Endothelial cell of umbilical vein (primary cell): Measurements from ENCODE around the gene PHACTR1. TPM values are rescaled to one million over a fixed set of nuclear protein-coding genes. Genes with fewer than 3 reads are reported as not detected.

ENCODE experiments used
- BruUV-seq: library from RNA; stranded (reverse); fragments of 400-500 nt; replicated peaks from 2 replicates; lab custom pipeline; 2021; lab: Mats Ljungman, UMichigan
- CTCF ChIA-PET: fragments of 300-600, 350-600 bp; sonication (Branson Sonifier 250); formaldehyde crosslinking; loops from one replicate; lab custom pipeline; 2021; ENCODE audit warnings: antibody characterized with exemption, inconsistent platforms; lab: Charles Lee
- POLR2A ChIA-PET: fragments of 300-600, 350-600 bp; sonication (Branson Sonifier 250); formaldehyde crosslinking; loops from one replicate; lab custom pipeline; 2021; ENCODE audit warnings: antibody characterized with exemption, inconsistent platforms; lab: Charles Lee
- DNase-seq: peaks from one replicate; pipeline ENCODE4 v3.0.0-alpha.2; 2011; ENCODE audit warnings: low read depth, low spot score
- FAIRE-seq: peaks from 2 replicates; lab custom pipeline; 2011; peaks lifted over from hg19 to GRCh38; lab: Jason Lieb, UNC
- H2AFZ ChIP-seq: 2 replicates; pipeline ENCODE4 v1.6.0; 2012; ENCODE audit warnings: low read depth, low read length, control low read depth, inconsistent platforms
- H3K27ac ChIP-seq: 2 replicates; pipeline ENCODE4 v1.5.1; 2011; ENCODE audit warnings: low read depth, mild to moderate bottlenecking, control low read depth, low read length, moderate library complexity; ENCODE audit not compliant: insufficient read depth
- H3K27me3 ChIP-seq, 2 experiments: 2 replicates each; pipeline versions ENCODE4 v1.6.0 to v1.6.1; 2011; ENCODE audit warnings: low read length in 2 of 2, mixed read lengths in 1 of 2; ENCODE audit not compliant: control insufficient read depth in 2 of 2, insufficient read depth in 2 of 2
- H3K36me3 ChIP-seq, 2 experiments: 2 replicates in 1 of 2; 3 replicates in 1 of 2; pipeline ENCODE4 v1.5.1; 2011; ENCODE audit warnings: low read length in 2 of 2, mild to moderate bottlenecking in 1 of 2, moderate library complexity in 1 of 2; ENCODE audit not compliant: control insufficient read depth in 2 of 2, insufficient read depth in 2 of 2; ENCODE audit errors: extremely low read depth in 1 of 2
- H3K4me1 ChIP-seq: 3 replicates; pipeline ENCODE4 v1.5.1; 2011; ENCODE audit warnings: mild to moderate bottlenecking, low read length; ENCODE audit not compliant: control insufficient read depth, insufficient read depth; ENCODE audit errors: extremely low read depth
- H3K4me2 ChIP-seq: 2 replicates; pipeline ENCODE4 v1.6.1; 2011; ENCODE audit warnings: low read length, control low read depth, mixed read lengths; ENCODE audit not compliant: insufficient read depth
- H3K4me3 ChIP-seq, 3 experiments: fragments of 200-600 bp in 1 of 3; sonication (generic), shearing (Covaris generic) in 1 of 3; replicated peaks in 1 of 3; 2 replicates each; pipeline ENCODE4 v1.5.1; 2011 to 2016; ENCODE audit warnings: control low read depth in 3 of 3, low read length in 3 of 3, mild to moderate bottlenecking in 2 of 3, inconsistent platforms in 1 of 3, low read depth in 1 of 3, moderate library complexity in 1 of 3; ENCODE audit not compliant: insufficient read depth in 1 of 3
- H3K79me2 ChIP-seq: 2 replicates; pipeline ENCODE4 v1.6.0; 2012; ENCODE audit warnings: low read length, inconsistent platforms; ENCODE audit not compliant: control insufficient read depth, insufficient read depth
- H3K9ac ChIP-seq: replicated peaks from 2 replicates; pipeline ENCODE3; 2011; ENCODE audit warnings: low read length, control low read depth; ENCODE audit not compliant: insufficient read depth; ENCODE audit errors: extremely low read depth
- H3K9me1 ChIP-seq: replicated peaks from 3 replicates; pipeline ENCODE4 v1.6.0; 2011; ENCODE audit warnings: mild to moderate bottlenecking, low read length; ENCODE audit not compliant: control insufficient read depth, insufficient read depth; ENCODE audit errors: extremely low read depth
- H3K9me3 ChIP-seq: replicated peaks from 2 replicates; pipeline ENCODE4 v1.5.1; 2012; ENCODE audit warnings: low read length, inconsistent platforms; ENCODE audit not compliant: control insufficient read depth, insufficient read depth
- H4K20me1 ChIP-seq: replicated peaks from 2 replicates; pipeline ENCODE3; 2011; ENCODE audit warnings: mild to moderate bottlenecking, low read length; ENCODE audit not compliant: control insufficient read depth, insufficient read depth; ENCODE audit errors: extremely low read depth
- CTCF ChIP-seq, 2 donors: IDR thresholded peaks; 1 replicate in 1 of 2; 2 replicates in 1 of 2; pipeline ENCODE4 v1.5.1; 2011; ENCODE audit warnings: low read length in 2 of 2, mild to moderate bottlenecking in 2 of 2, moderate library complexity in 2 of 2, control low read depth in 1 of 2, inconsistent platforms in 1 of 2, low read depth in 1 of 2; ENCODE audit not compliant: insufficient read depth in 1 of 2; ENCODE audit errors: extremely low read depth in 1 of 2
- EZH2 ChIP-seq: IDR thresholded peaks from 2 replicates; pipeline ENCODE4 v1.6.1; 2012; ENCODE audit warnings: borderline replicate concordance, low read depth, mild to moderate bottlenecking, moderate library complexity, low read length, inconsistent platforms; ENCODE audit not compliant: severe bottlenecking
- FOS ChIP-seq: IDR thresholded peaks from 2 replicates; pipeline ENCODE4 v1.6.1; 2011; ENCODE audit warnings: mild to moderate bottlenecking, low read length, moderate library complexity, borderline replicate concordance; ENCODE audit not compliant: insufficient read depth
- GATA2 ChIP-seq: IDR thresholded peaks from 2 replicates; pipeline ENCODE4 v1.7.0; 2011; ENCODE audit warnings: low read depth, mild to moderate bottlenecking, moderate library complexity, mixed read lengths, low read length; ENCODE audit not compliant: insufficient read length, insufficient read depth
- JUN ChIP-seq: IDR thresholded peaks from 2 replicates; pipeline ENCODE4 v1.6.1; 2011; ENCODE audit warnings: borderline replicate concordance, low read depth; ENCODE audit not compliant: insufficient read length, insufficient read depth
- MAX ChIP-seq: IDR thresholded peaks from 2 replicates; pipeline ENCODE4 v1.6.1; 2011; ENCODE audit not compliant: insufficient read depth, insufficient read length
- MYC ChIP-seq: IDR thresholded peaks from one replicate; pipeline ENCODE4 v1.6.1; 2011; ENCODE audit warnings: mild to moderate bottlenecking, low read depth, low read length
- POLR2A ChIP-seq: IDR thresholded peaks from 2 replicates; pipeline ENCODE4 v1.6.1; 2012; ENCODE audit warnings: low read depth, mild to moderate bottlenecking, control low read depth, low read length
- POLR2AphosphoS5 ChIP-seq: IDR thresholded peaks from 2 replicates; pipeline ENCODE4 v1.6.1; 2012; ENCODE audit warnings: low read depth, mild to moderate bottlenecking, control low read depth, low read length, moderate library complexity; ENCODE audit not compliant: insufficient read depth
- dilution Hi-C: fragments of 300-500 bp; cut with MboI; formaldehyde crosslinking; loops from one replicate; pipeline ENCODE4 v1.15.0; 2019; ENCODE audit warnings: low sequenced_read_pairs; ENCODE audit not compliant: extremely low pct_ligation_motif_present
- intact Hi-C: fragments of 100-400 bp; cut with micrococcal nuclease; formaldehyde crosslinking; loops from one replicate; pipeline ENCODE4 v1.10.0; 2022
- polyA plus RNA-seq, 4 experiments: library from polyadenylated mRNA; depleted of rRNA in 3 of 4; stranded (reverse) in 3 of 4; unstranded in 1 of 4; fragments of >200 nt; gene quantifications; 2 replicates each; pipeline versions ENCODE4 v1.2.1 to v1.2.3, GENCODE V29; 2011 to 2012; ENCODE audit warnings: missing spikeins in 1 of 4
- total RNA-seq: library from RNA; stranded (reverse); gene quantifications from 2 replicates; pipeline ENCODE4 v1.2.3, GENCODE V29; 2021

The PHACTR1 gene
- total and polyA plus RNA-seq, 2 donors (not counting 3 experiments of a cell fraction or from before 2014, with no cell fraction given) = 2.4 to 23.2 TPM

- no peaks in the 10 kb centered on the region for H3K27me3 ChIP-seq
- H3K27ac ChIP-seq = no peak overlapping the region
- FAIRE-seq (no peak), DNase-seq (no peak)
- ChIA-PET CTCF (no interaction called here), POLR2A (no interaction called here)
- no peak overlapping the region for H3K4me3 ChIP-seq
- H3K4me2 ChIP-seq = no peak overlapping the region
- H3K36me3 ChIP-seq = no peaks in the 10 kb centered on the region
- no peak overlapping the region for H3K9ac ChIP-seq
- H2AFZ ChIP-seq = no peak overlapping the region
- H3K79me2 ChIP-seq = no peaks in the 10 kb centered on the region
- intact Hi-C loops = no loop called here
- no peaks in the 10 kb centered on the region for H4K20me1 ChIP-seq
- no peaks in the 10 kb centered on the region for H3K4me1 ChIP-seq
- no peaks in the 10 kb centered on the region for H3K9me1 ChIP-seq
- no TSS peak for BruUV-seq
- dilution Hi-C loops = no loop called here
- H3K9me3 ChIP-seq = no peaks in the 10 kb centered on the region
- TF ChIP-seq JUN = no peak
- no peak for TF ChIP-seq MYC
- no peak for TF ChIP-seq POLR2AphosphoS5
- TF ChIP-seq CTCF (IDR thresholded peaks at IDR 0.05; ENCODE audit: extremely low read depth in 1 of 2, insufficient read depth in 1 of 2, low read depth in 1 of 2, low read length in 2 of 2) = no peak
- TF ChIP-seq POLR2A = no peak
- TF ChIP-seq FOS = no peak
- no peak for TF ChIP-seq GATA2
- no peak for TF ChIP-seq EZH2
- TF ChIP-seq MAX = no peak
Observed at GRCh38 chr6:13045676-13046075, 329.1 kb downstream of the PHACTR1 start.
